A673 (cell line): ENCODE data around the gene PTRH1.

Source experiments
- EZH2 ChIP-seq: fragments of 200-600 bp; sonication (generic); IDR thresholded peaks from 2 replicates; pipeline ENCODE4 v1.6.1; 2017; ENCODE audit warnings: borderline replicate concordance, low read depth, mild to moderate bottlenecking, mixed read lengths, antibody characterized with exemption, low read length; ENCODE audit not compliant: poor library complexity, severe bottlenecking
- TF ChIP-seq, protein P1 (sequence below): fragments of 300-800, 200-600 bp; sonication (generic); conservative IDR thresholded peaks from 2 replicates; pipeline ENCODE4 v1.5.1; 2017; ENCODE audit warnings: low read depth, mild to moderate bottlenecking, antibody characterized with exemption, low read length, moderate library complexity, mixed read lengths

- TF ChIP-seq, protein P1, sequence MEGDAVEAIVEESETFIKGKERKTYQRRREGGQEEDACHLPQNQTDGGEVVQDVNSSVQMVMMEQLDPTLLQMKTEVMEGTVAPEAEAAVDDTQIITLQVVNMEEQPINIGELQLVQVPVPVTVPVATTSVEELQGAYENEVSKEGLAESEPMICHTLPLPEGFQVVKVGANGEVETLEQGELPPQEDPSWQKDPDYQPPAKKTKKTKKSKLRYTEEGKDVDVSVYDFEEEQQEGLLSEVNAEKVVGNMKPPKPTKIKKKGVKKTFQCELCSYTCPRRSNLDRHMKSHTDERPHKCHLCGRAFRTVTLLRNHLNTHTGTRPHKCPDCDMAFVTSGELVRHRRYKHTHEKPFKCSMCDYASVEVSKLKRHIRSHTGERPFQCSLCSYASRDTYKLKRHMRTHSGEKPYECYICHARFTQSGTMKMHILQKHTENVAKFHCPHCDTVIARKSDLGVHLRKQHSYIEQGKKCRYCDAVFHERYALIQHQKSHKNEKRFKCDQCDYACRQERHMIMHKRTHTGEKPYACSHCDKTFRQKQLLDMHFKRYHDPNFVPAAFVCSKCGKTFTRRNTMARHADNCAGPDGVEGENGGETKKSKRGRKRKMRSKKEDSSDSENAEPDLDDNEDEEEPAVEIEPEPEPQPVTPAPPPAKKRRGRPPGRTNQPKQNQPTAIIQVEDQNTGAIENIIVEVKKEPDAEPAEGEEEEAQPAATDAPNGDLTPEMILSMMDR = no peak
- no peak for TF ChIP-seq EZH2
These were observed at the start of gene PTRH1, which contains the start of gene TTC16 for GRCh38 chr9:127715470-127716337.
